T-cell (primary cell): ENCODE measurements around the gene FAM20C. TPM values are rescaled to one million over a fixed set of nuclear protein-coding genes. Genes with fewer than 3 reads are reported as not detected.

ENCODE experiments used
- ATAC-seq, 4 experiments: fragments of 200-7000 bp in 3 of 4; fragments of 150-1000 bp in 1 of 4; cut with Tn5 transposase; replicated peaks in 1 of 4; 1 replicate in 3 of 4; 2 replicates in 1 of 4; pipeline ENCODE4 v1.10.0; 2021; ENCODE audit warnings: moderate library complexity in 3 of 4, mild to moderate bottlenecking in 2 of 4, moderate number of reproducible peaks in 1 of 4
- CTCF ChIA-PET, 2 donors: fragments of 300-600 bp; sonication (Branson Sonifier 250); formaldehyde crosslinking; loops; one replicate each; lab custom pipeline; 2022; ENCODE audit warnings: antibody characterized with exemption in 2 of 2; lab: Charles Lee
- POLR2A ChIA-PET, 2 donors: fragments of 300-600 bp; sonication (Branson Sonifier 250); formaldehyde crosslinking; loops; one replicate each; lab custom pipeline; 2022; ENCODE audit warnings: antibody characterized with exemption in 2 of 2; lab: Charles Lee
- DNase-seq, 35 experiments: peaks; one replicate each; pipeline versions ENCODE4 v3.0.0 to v3.0.0-alpha.2; 2013 to 2023
- H3K27ac ChIP-seq: one replicate; pipeline ENCODE4 v1.5.1; 2013; ENCODE audit warnings: low read length
- H3K27me3 ChIP-seq, 2 experiments: replicated peaks in 1 of 2; 1 replicate in 1 of 2; 2 replicates in 1 of 2; pipeline versions ENCODE4 v1.6.1 to v1.7.0; 2013; ENCODE audit warnings: low read length in 1 of 2, mixed read lengths in 1 of 2; ENCODE audit not compliant: control insufficient read depth in 2 of 2, insufficient read depth in 2 of 2; ENCODE audit errors: extremely low read depth in 1 of 2
- H3K36me3 ChIP-seq, 2 donors: 1 replicate in 1 of 2; 2 replicates in 1 of 2; pipeline versions ENCODE4 v1.6.1 to v1.7.0; 2013; ENCODE audit warnings: low read length in 1 of 2; ENCODE audit not compliant: control insufficient read depth in 2 of 2, insufficient read depth in 1 of 2; ENCODE audit errors: extremely low read depth in 1 of 2
- H3K4me1 ChIP-seq, 2 experiments: 1 replicate in 1 of 2; 2 replicates in 1 of 2; pipeline versions ENCODE4 v1.6.1 to v1.7.0; 2013; ENCODE audit warnings: low read length in 2 of 2, mixed read lengths in 1 of 2; ENCODE audit not compliant: insufficient read depth in 2 of 2, control insufficient read depth in 1 of 2; ENCODE audit errors: extremely low read depth in 1 of 2
- H3K4me3 ChIP-seq, 2 donors: 1 replicate in 1 of 2; 2 replicates in 1 of 2; pipeline versions ENCODE4 v1.5.1 to v1.7.0; 2013; ENCODE audit warnings: mild to moderate bottlenecking in 2 of 2, low read length in 1 of 2, moderate library complexity in 1 of 2; ENCODE audit not compliant: control insufficient read depth in 1 of 2; ENCODE audit errors: extremely low read depth in 1 of 2
- H3K9me3 ChIP-seq: 2 replicates; pipeline ENCODE4 v1.7.0; 2013
- H3K27ac Mint-ChIP-seq, 2 donors: one replicate each; pipeline ENCODE4 v1.8.0; 2020 to 2021; ENCODE audit warnings: mild to moderate bottlenecking in 2 of 2, mixed read lengths in 2 of 2
- H3K27me3 Mint-ChIP-seq, 2 donors: one replicate each; pipeline ENCODE4 v1.8.0; 2021 to 2022; ENCODE audit warnings: mixed read lengths in 2 of 2
- H3K36me3 Mint-ChIP-seq: one replicate; pipeline ENCODE4 v1.8.0; 2021; ENCODE audit warnings: mixed read lengths
- H3K4me1 Mint-ChIP-seq, 3 donors: one replicate each; pipeline ENCODE4 v1.8.0; 2020 to 2022; ENCODE audit warnings: mixed read lengths in 3 of 3, mild to moderate bottlenecking in 1 of 3
- H3K4me3 Mint-ChIP-seq, 3 donors: one replicate each; pipeline ENCODE4 v1.8.0; 2020 to 2022; ENCODE audit warnings: mild to moderate bottlenecking in 3 of 3, mixed read lengths in 3 of 3, moderate library complexity in 3 of 3
- H3K9me3 Mint-ChIP-seq, 3 donors: one replicate each; pipeline ENCODE4 v1.8.0; 2020 to 2022; ENCODE audit warnings: mixed read lengths in 3 of 3
- WGBS: methylation state at CpG from one replicate; pipeline ENCODE4 v1.1.5; 2013; ENCODE audit warnings: missing lambda C conversion rate; ENCODE audit not compliant: insufficient coverage; 5-methylcytosine and 5-hydroxymethylcytosine counted together
- total RNA-seq, 35 experiments: library from RNA in 6 of 35; stranded (reverse) in 6 of 35; fragments of 120-200 nt in 1 of 35; gene quantifications; one replicate each; pipeline versions ENCODE4 v1.2.1 to v1.2.4 and lab custom pipeline; 2013 to 2026

Gene FAM20C
- total RNA-seq, 5 donors from 2014 or later (not counting 1 experiment from before 2014, with no cell fraction given) = 0.18 to 2.0 (median 1.2) TPM

GRCh38 chr7:234708-235553, 42.6 kb downstream of the FAM20C start:
- Histone ChIP-seq H3K4me1 (no peaks in the 10 kb centered on the region), H3K27ac (no peak overlapping the region), H3K9me3 (no peaks in the 10 kb centered on the region), H3K36me3 (no peaks in the 10 kb centered on the region), H3K4me3 (no peak overlapping the region), H3K27me3 (peaks cover 0 to 48% of the 10 kb centered on the region in 2 experiments)
- Mint-ChIP-seq H3K4me1 (no peaks in the 10 kb centered on the region), H3K27ac (no peak overlapping the region), H3K36me3 (no peaks in the 10 kb centered on the region), H3K4me3 (no peak overlapping the region), H3K27me3 (peaks cover 0 to 7% of the 10 kb centered on the region in 2 donors), H3K9me3 (no peaks in the 10 kb centered on the region)
- WGBS = 82% methylated on average over 24 of the region's 28 CpGs
- DNase-seq (no peak), ATAC-seq (no peak)
- ChIA-PET CTCF (no interaction called here), POLR2A (no interaction called here)

GRCh38 chr7:235576-236395, 43.4 kb downstream of the FAM20C start:
- H3K27me3 Mint-ChIP-seq = peaks cover 0 to 4% of the 10 kb centered on the region in 2 donors
- Histone ChIP-seq H3K4me1 (no peaks in the 10 kb centered on the region), H3K9me3 (no peaks in the 10 kb centered on the region), H3K36me3 (no peaks in the 10 kb centered on the region), H3K27ac (no peak overlapping the region), H3K27me3 (peaks cover 0 to 47% of the 10 kb centered on the region in 2 experiments), H3K4me3 (no peak overlapping the region)
- H3K4me1 Mint-ChIP-seq = no peaks in the 10 kb centered on the region
- H3K27ac Mint-ChIP-seq = no peak overlapping the region
- no peak overlapping the region for H3K4me3 Mint-ChIP-seq
- H3K9me3 Mint-ChIP-seq = no peaks in the 10 kb centered on the region
- POLR2A ChIA-PET = no interaction called here
- WGBS = 88% methylated on average over 29 of the region's 34 CpGs
- DNase-seq = no peak
- H3K36me3 Mint-ChIP-seq = no peaks in the 10 kb centered on the region
- no peak for ATAC-seq
- CTCF ChIA-PET = no interaction called here

GRCh38 chr7:236967-237366, 44.6 kb downstream of the FAM20C start:
- Histone ChIP-seq H3K4me1 (no peaks in the 10 kb centered on the region), H3K9me3 (no peaks in the 10 kb centered on the region), H3K27me3 (peaks cover 0 to 35% of the 10 kb centered on the region in 2 experiments), H3K4me3 (no peak overlapping the region), H3K27ac (no peak overlapping the region), H3K36me3 (no peaks in the 10 kb centered on the region)
- 71% methylated on average over 5 of the region's 8 CpGs for WGBS
- H3K4me3 Mint-ChIP-seq = no peak overlapping the region
- H3K9me3 Mint-ChIP-seq = no peaks in the 10 kb centered on the region
- CTCF ChIA-PET = no interaction called here
- ATAC-seq (no peak), DNase-seq (no peak)
- H3K27me3 Mint-ChIP-seq = peaks cover 0 to 3% of the 10 kb centered on the region in 2 donors
- no peaks in the 10 kb centered on the region for H3K4me1 Mint-ChIP-seq
- POLR2A ChIA-PET = no interaction called here
- H3K27ac Mint-ChIP-seq = no peak overlapping the region
- no peaks in the 10 kb centered on the region for H3K36me3 Mint-ChIP-seq

GRCh38 chr7:237385-237784, 45.0 kb downstream of the FAM20C start:
- Histone ChIP-seq H3K36me3 (no peaks in the 10 kb centered on the region), H3K27me3 (peaks cover 0 to 32% of the 10 kb centered on the region in 2 experiments), H3K9me3 (no peaks in the 10 kb centered on the region), H3K4me1 (no peaks in the 10 kb centered on the region), H3K27ac (no peak overlapping the region), H3K4me3 (no peak overlapping the region)
- ChIA-PET POLR2A (no interaction called here), CTCF (no interaction called here)
- Mint-ChIP-seq H3K4me1 (no peaks in the 10 kb centered on the region), H3K36me3 (no peaks in the 10 kb centered on the region), H3K9me3 (no peaks in the 10 kb centered on the region), H3K27me3 (peaks cover 0 to 3% of the 10 kb centered on the region in 2 donors), H3K27ac (no peak overlapping the region), H3K4me3 (no peak overlapping the region)
- DNase-seq (no peak), ATAC-seq (no peak)
- 81% methylated on average over 7 of the region's 7 CpGs for WGBS

GRCh38 chr7:240146-240676, 47.8 kb downstream of the FAM20C start:
- no peak for ATAC-seq
- CTCF ChIA-PET = no interaction called here
- Histone ChIP-seq H3K4me3 (no peak overlapping the region), H3K9me3 (no peaks in the 10 kb centered on the region), H3K27ac (no peak overlapping the region), H3K27me3 (peaks cover 0 to 18% of the 10 kb centered on the region in 2 experiments), H3K4me1 (no peaks in the 10 kb centered on the region), H3K36me3 (no peaks in the 10 kb centered on the region)
- Mint-ChIP-seq H3K9me3 (no peaks in the 10 kb centered on the region), H3K36me3 (no peaks in the 10 kb centered on the region), H3K27ac (no peak overlapping the region), H3K4me1 (no peaks in the 10 kb centered on the region), H3K4me3 (no peak overlapping the region), H3K27me3 (no peaks in the 10 kb centered on the region)
- POLR2A ChIA-PET = no interaction called here
- DNase-seq = no peak

- H3K9me3 Mint-ChIP-seq = no peaks in the 10 kb centered on the region
- H3K36me3 Mint-ChIP-seq = no peaks in the 10 kb centered on the region
- POLR2A ChIA-PET = no interaction called here
- H3K27me3 Mint-ChIP-seq = no peaks in the 10 kb centered on the region
- H3K9me3 ChIP-seq = no peaks in the 10 kb centered on the region
- H3K27ac Mint-ChIP-seq = no peak overlapping the region
- no peak overlapping the region for H3K4me3 ChIP-seq
- no peak overlapping the region for H3K4me3 Mint-ChIP-seq
- no peaks in the 10 kb centered on the region for H3K36me3 ChIP-seq
- ATAC-seq (peak in 1 of 4 experiments; percentile 45), DNase-seq (no peak)
- CTCF ChIA-PET = no interaction called here
- H3K27ac ChIP-seq = no peak overlapping the region
- 24% methylated on average over 16 of the region's 16 CpGs for WGBS
- H3K4me1 Mint-ChIP-seq = no peaks in the 10 kb centered on the region
- H3K4me1 ChIP-seq = no peaks in the 10 kb centered on the region
- peaks cover 0 to 12% of the 10 kb centered on the region in 2 experiments for H3K27me3 ChIP-seq
Measured at GRCh38 chr7:240887-241421, 48.6 kb downstream of the FAM20C start.
